Glutamatergic neuron (in vitro differentiated cells): Measurements from ENCODE around the gene CASKIN1. TPM values are rescaled to one million over a fixed set of nuclear protein-coding genes. Genes with fewer than 3 reads are reported as not detected.
A peak's percentile ranks its signal among the peaks of the same experiment; 100 is the strongest.

ENCODE experiments used
- DNase-seq: peaks from one replicate; pipeline ENCODE4 v3.0.0; 2022
- H3K27ac Mint-ChIP-seq: one replicate; pipeline ENCODE4 v1.8.0; 2020; ENCODE audit warnings: mild to moderate bottlenecking, mixed read lengths, inconsistent platforms; ENCODE audit not compliant: unreplicated experiment
- H3K27me3 Mint-ChIP-seq: one replicate; pipeline ENCODE4 v1.8.0; 2020; ENCODE audit warnings: mild to moderate bottlenecking, moderate library complexity, mixed read lengths, inconsistent platforms; ENCODE audit not compliant: unreplicated experiment
- H3K36me3 Mint-ChIP-seq: one replicate; pipeline ENCODE4 v1.8.0; 2020; ENCODE audit warnings: mild to moderate bottlenecking, mixed read lengths, inconsistent platforms; ENCODE audit not compliant: unreplicated experiment
- H3K4me1 Mint-ChIP-seq: one replicate; pipeline ENCODE4 v1.8.0; 2020; ENCODE audit warnings: mild to moderate bottlenecking, low read depth, mixed read lengths, inconsistent platforms; ENCODE audit not compliant: unreplicated experiment
- H3K4me3 Mint-ChIP-seq: one replicate; pipeline ENCODE4 v1.8.0; 2020; ENCODE audit warnings: mild to moderate bottlenecking, mixed read lengths, inconsistent platforms; ENCODE audit not compliant: unreplicated experiment
- H3K9me3 Mint-ChIP-seq: one replicate; pipeline ENCODE4 v1.8.0; 2020; ENCODE audit warnings: mild to moderate bottlenecking, moderate library complexity, mixed read lengths, inconsistent platforms; ENCODE audit not compliant: unreplicated experiment
- CTCF ChIP-seq: fragments of 200-600 bp; sonication (generic); IDR thresholded peaks from one replicate; pipeline ENCODE4 v1.5.0; 2021; ENCODE audit not compliant: partially characterized antibody, unreplicated experiment
- total RNA-seq: library from RNA; stranded (reverse); fragmentation: NEBNext Ultra II Directional; extraction: Animal tissue kit (Norgen Biotek cat#: 25700); gene quantifications from one replicate; pipeline ENCODE4 v1.2.1, GENCODE V29; 2021; ENCODE audit not compliant: unreplicated experiment

Gene CASKIN1
- total RNA-seq, 1 donor from 2014 or later = 31.6 TPM

DNA sequence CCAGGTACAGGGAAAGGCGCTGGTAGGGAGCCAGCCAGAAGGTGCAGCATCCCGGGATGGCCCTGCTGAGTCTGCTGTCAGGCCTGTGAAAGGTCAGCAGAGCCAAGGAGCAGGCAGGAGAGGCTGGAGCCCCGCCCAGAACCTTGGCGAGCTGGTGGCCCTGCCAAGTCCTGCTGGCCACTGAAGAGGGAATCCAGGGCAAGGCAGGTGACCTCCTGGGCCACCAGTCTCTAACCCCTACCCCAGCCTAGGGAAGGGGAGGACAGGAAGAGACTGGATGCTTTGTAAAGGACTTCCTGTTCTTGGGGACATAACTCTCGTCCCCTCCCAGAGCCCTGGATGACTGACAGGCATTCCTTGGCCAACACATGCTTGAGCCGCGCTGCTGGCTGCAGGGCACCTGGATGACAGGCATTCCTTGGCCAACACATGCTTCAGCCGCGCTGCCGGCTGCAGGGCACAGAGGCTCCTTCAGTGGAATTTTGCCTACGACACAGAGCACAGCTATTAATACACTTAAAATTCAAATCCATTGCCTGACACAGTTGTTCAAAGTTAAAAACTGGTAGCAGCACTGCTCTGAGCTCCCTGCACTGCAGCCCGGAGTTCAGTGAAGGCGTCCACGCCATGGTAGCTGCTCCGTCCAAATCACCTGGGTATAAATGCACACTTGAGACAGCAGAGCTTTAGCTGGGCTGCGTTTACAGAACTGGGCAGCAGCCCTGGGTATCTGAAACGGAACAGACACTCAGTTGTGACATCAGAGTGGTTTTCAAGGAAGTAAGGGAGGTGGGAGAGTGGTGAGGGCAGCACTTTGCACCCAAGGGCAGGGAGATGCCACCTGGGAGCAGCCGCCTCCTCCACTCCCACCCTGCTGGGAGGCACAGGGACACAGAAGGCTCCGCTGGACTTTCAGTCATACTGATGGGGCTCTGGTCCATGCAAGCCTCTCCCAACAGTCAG is 16.2 kb upstream of the CASKIN1 start:
- Mint-ChIP-seq H3K9me3 (peaks cover 4% of the 10 kb centered on the region), H3K4me1 (peaks cover 12% of the 10 kb centered on the region), H3K4me3 (peak overlapping the region; percentile 83), H3K27me3 (peaks cover 11% of the 10 kb centered on the region), H3K27ac (peak overlapping the region; percentile 28), H3K36me3 (no peaks in the 10 kb centered on the region)
- no peak for TF ChIP-seq CTCF
- DNase-seq = no peak

DNA sequence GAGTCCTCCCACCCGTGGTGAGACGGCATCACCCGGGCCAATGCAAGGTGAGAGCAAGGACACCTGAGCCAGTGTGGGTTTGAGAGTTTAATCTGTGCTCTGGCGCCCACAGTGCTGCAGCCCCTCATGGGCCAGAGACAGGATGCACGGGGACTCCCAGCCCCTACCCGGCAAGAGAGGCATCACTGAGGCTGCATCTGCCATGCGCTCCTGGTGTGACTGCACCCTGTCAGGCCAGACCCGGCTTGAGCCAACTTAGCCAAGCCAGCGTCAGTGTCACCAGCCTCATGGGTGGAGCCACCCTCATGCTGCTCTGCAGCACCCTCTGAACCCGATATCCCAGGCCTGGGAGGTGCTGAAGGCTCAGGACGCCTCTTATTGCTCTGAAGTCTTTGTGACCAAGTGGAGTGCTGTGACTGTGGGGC is 15.5 kb upstream of the CASKIN1 start:
- peaks cover 15% of the 10 kb centered on the region for H3K4me1 Mint-ChIP-seq
- H3K27me3 Mint-ChIP-seq = peaks cover 15% of the 10 kb centered on the region
- H3K9me3 Mint-ChIP-seq = peaks cover 7% of the 10 kb centered on the region
- no peak for TF ChIP-seq CTCF
- no peak overlapping the region for H3K27ac Mint-ChIP-seq
- no peaks in the 10 kb centered on the region for H3K36me3 Mint-ChIP-seq
- H3K4me3 Mint-ChIP-seq = peak overlapping the region; percentile 46
- no peak for DNase-seq

- Mint-ChIP-seq H3K4me1 (peaks cover 18% of the 10 kb centered on the region), H3K9me3 (peaks cover 9% of the 10 kb centered on the region), H3K36me3 (no peaks in the 10 kb centered on the region), H3K27ac (no peak within 1 kb of the TSS), H3K27me3 (peaks cover 15% of the 10 kb centered on the region), H3K4me3 (no peak within 1 kb of the TSS)
- TF ChIP-seq CTCF = no peak
- DNase-seq = no peak
Measured at GRCh38 chr16:2210386-2211365, 14.3 kb upstream of the CASKIN1 start, which contains the start of gene BRICD5. TSS of gene BRICD5 (minus strand) at chr16:2210863. CDS start at chr16:2210833, 30 bp downstream.

DNA sequence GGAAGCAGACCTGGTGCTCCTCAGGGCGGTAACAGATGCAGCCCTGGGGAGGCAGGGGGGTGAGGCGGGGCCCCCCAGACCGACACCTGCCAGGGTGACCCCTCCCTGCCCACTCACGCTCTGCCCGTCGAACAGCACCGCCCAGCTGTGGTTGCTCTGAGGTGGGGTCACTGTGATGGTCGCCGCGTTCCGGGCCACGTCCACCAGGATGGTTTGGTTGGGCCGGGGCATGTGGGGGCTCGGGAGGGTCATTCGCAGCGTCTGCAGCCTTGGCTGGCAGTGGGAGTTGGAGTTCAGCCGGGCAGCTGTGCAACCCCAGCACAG is 13.6 kb upstream of the CASKIN1 start:
- TF ChIP-seq CTCF = no peak
- Mint-ChIP-seq H3K27ac (no peak overlapping the region), H3K4me3 (no peak overlapping the region), H3K27me3 (peaks cover 13% of the 10 kb centered on the region), H3K36me3 (no peaks in the 10 kb centered on the region), H3K4me1 (peaks cover 16% of the 10 kb centered on the region), H3K9me3 (peaks cover 7% of the 10 kb centered on the region)
- DNase-seq = no peak
